Lower leg skin (tissue), 4 donors: Measurements from ENCODE around the gene PRRT1. TPM values are rescaled to one million over a fixed set of nuclear protein-coding genes. Genes with fewer than 3 reads are reported as not detected.

Source experiments
- DNase-seq, 2 donors: peaks; one replicate each; pipeline ENCODE4 v3.0.0-alpha.2; 2019; ENCODE audit warnings: low spot score in 2 of 2
- H3K4me3 ChIP-seq: fragments of 200-600 bp; sonication (generic); 2 replicates; pipeline ENCODE4 v1.5.1; 2017; ENCODE audit warnings: mild to moderate bottlenecking, low read depth; ENCODE audit not compliant: poor library complexity, severe bottlenecking
- POLR2A ChIP-seq, 2 donors: fragments of 450-650 bp; IDR thresholded peaks; one replicate each; pipeline ENCODE4 v1.6.1; 2016 to 2017; ENCODE audit warnings: antibody characterized with exemption in 2 of 2, mild to moderate bottlenecking in 1 of 2, moderate library complexity in 1 of 2
- WGBS, 2 donors: methylation state at CpG; one replicate each; pipeline ENCODE4 v1.1.5; 2018; 5-methylcytosine and 5-hydroxymethylcytosine counted together
- intact Hi-C: fragments of 100-400 bp; cut with DNase I; formaldehyde crosslinking; loops from one replicate; pipeline ENCODE4 v1.15.0; 2023; ENCODE audit warnings: low total_unique reads
- total RNA-seq, 4 donors: library from RNA; depleted of rRNA; stranded (reverse); fragments of >200 nt; gene quantifications; one replicate each; pipeline ENCODE4 v1.1.0, GENCODE V29; 2016
- TF ChIP-seq, protein P1 (sequence below), 3 donors: fragments of 450-650 bp; IDR thresholded peaks; one replicate each; pipeline ENCODE4 v1.5.1; 2016; ENCODE audit warnings: antibody characterized with exemption in 3 of 3, mild to moderate bottlenecking in 3 of 3, moderate library complexity in 2 of 3

The PRRT1 gene
- total RNA-seq, 4 donors from 2014 or later, result 0.56 to 2.6 (median 0.94) TPM

DNA sequence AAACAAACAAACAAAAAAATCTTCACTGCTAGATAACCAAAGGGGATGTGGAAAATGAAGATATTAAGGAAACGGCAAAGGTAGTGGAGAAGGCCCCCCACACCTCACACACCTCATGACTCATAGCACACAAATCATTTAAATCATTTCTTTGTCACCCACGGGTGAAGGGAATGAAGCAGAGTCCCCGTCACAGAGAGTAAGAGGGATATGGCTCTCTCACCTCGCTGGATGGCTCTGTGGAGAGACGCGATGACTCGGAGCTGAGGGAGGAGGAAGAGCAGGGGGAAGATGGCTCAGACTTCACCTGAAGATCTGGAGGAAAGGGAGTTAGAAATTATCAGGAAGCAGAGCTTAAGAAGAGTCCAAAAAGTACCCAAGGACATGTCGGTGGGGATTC, 24.9 kb downstream of the PRRT1 start:
- no peak for DNase-seq
- WGBS, 2 donors, result 50 to 51% methylated on average over 8 of the region's 8 CpGs
- intact Hi-C loops, result loop anchor here (10.0 kb wide), 1 partner anchor 68 kb away; the partner anchor contains the start of genes GPSM3 and PBX2
- no peak overlapping the region for H3K4me3 ChIP-seq
- TF ChIP-seq, protein P1, sequence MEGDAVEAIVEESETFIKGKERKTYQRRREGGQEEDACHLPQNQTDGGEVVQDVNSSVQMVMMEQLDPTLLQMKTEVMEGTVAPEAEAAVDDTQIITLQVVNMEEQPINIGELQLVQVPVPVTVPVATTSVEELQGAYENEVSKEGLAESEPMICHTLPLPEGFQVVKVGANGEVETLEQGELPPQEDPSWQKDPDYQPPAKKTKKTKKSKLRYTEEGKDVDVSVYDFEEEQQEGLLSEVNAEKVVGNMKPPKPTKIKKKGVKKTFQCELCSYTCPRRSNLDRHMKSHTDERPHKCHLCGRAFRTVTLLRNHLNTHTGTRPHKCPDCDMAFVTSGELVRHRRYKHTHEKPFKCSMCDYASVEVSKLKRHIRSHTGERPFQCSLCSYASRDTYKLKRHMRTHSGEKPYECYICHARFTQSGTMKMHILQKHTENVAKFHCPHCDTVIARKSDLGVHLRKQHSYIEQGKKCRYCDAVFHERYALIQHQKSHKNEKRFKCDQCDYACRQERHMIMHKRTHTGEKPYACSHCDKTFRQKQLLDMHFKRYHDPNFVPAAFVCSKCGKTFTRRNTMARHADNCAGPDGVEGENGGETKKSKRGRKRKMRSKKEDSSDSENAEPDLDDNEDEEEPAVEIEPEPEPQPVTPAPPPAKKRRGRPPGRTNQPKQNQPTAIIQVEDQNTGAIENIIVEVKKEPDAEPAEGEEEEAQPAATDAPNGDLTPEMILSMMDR (IDR thresholded peaks at IDR 0.05), result no peak
- no peak for TF ChIP-seq POLR2A (IDR thresholded peaks at IDR 0.05)

DNA sequence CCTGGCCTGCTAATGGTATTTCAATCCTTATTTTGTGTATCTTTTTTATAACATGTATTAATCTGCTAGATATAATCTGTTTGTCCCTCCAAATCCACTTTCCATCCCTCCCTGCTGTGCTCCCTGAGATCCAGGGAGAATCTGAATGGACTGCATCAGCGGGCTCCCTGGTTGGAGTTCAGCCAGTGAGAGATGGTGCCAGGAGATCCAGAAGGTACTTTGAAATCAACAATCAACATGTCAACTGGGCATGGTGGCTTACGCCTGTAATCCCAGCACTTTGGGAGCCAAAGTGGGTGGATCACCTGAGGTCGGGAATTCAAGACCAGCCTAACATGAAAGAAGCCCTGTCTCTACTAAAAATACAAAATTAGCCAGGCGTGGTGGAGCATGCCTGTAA, 28.1 kb downstream of the PRRT1 start:
- H3K4me3 ChIP-seq, result no peak overlapping the region
- 77 to 88% methylated on average over 4 of the region's 4 CpGs for WGBS, 2 donors
- DNase-seq, result no peak
- intact Hi-C loops, result loop anchor here (10.0 kb wide), 1 partner anchor 71 kb away; the partner anchor contains the start of genes GPSM3 and PBX2
- no peak for TF ChIP-seq POLR2A (IDR thresholded peaks at IDR 0.05)
- TF ChIP-seq, protein P1 (IDR thresholded peaks at IDR 0.05), result no peak

DNA sequence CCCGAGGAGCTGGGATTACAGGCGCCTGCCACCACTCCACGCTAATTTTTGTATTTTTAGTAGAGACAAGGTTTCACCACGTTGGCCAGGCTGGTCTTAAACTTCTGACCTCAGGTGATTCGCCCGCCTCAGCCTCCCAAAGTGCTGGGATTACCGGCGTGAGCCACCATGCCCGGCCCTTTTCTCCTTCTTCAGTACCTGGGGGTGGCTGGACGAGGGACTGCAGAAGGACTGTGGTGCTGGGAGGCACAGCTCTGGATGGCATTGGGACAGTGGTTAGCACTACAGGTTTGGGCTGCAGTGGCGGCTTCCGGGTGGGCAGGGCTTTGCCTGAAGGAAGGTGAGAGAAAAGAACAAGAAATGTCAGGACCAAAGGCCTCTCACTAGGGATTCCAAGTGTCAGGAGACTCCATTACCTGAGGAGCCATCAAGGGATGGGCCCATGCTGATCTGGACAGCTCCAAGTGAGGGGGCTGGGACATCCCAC, 31.1 kb downstream of the PRRT1 start:
- TF ChIP-seq POLR2A (IDR thresholded peaks at IDR 0.05), result no peak
- TF ChIP-seq, protein P1 (IDR thresholded peaks at IDR 0.05), result no peak
- no peak for DNase-seq
- intact Hi-C loops, result loop anchor here (10.0 kb wide), 1 partner anchor 74 kb away; the partner anchor contains the start of genes GPSM3 and PBX2
- WGBS, 2 donors, result 94% methylated on average over 12 of the region's 12 CpGs
- H3K4me3 ChIP-seq, result no peak overlapping the region

DNA sequence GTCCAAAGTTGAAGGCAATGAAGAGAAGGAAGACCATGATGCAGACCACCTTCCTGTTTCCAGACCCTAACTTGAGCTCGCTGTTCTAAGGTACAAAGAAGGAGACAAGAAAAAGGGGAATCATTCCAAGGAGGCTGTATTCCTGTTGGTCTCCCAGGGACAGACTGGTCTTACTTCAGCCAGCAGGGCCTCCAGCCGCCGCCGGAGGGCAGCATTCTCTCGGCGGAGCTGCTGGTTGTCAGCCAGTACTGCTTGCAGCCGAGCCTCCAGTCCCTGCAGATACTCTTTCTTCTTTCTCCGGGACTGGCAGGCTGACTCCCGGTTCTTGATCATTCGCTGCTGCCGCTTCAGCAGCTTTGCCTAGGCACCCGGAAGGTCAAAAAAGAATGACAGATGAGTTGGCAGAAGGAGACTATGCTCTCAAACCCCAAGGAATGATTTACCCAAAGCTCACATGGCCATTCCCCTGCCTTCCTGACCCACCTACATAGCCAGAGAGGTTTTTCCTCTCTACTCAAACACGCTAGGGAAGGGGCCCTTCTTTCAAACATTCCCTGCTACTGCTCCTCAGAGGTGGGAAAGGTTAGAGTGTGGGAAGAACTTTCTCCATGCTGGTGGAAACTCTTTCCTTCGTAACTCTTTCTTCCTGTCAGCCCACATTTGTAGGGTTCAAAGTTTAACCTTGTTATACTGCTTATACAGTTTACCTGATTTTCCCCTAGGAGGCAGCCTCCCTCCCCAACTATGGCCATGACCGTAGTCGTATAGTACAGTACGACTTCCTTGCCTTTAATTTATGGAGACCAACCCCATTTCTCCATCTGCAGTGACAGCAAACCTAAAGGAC, 32.7 kb downstream of the PRRT1 start:
- WGBS, 2 donors, result 24% methylated on average over 17 of the region's 17 CpGs
- H3K4me3 ChIP-seq, result no peak overlapping the region
- DNase-seq, result peak; percentile 74 to 96
- intact Hi-C loops, result no loop called here
- no peak for TF ChIP-seq POLR2A (IDR thresholded peaks at IDR 0.05)
- TF ChIP-seq, protein P1 (IDR thresholded peaks at IDR 0.05), result peak in 1 of 3 donors; percentile 84

DNA sequence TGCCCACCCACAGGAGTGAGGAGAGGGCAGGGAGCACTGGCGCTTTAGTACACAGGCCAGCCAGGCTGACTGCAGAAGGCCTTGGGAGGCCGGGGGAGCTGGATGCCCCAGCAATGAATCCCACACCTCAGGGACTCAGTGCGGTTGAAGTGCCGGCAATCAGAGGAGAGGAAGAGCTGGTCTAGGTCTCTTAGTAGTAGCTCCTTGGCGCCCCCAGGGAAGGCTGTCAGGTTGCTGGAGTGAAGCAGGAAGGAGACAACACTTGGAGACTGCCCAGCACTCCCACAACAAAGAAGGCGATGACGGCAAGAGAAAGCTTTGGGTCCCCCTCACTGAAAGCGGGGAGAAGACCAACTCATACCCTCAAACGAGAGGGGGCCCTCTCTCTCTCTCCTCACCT, 34.3 kb downstream of the PRRT1 start:
- intact Hi-C loops, result no loop called here
- H3K4me3 ChIP-seq, result no peak overlapping the region
- DNase-seq, result peak in 1 of 2 donors; percentile 79
- WGBS, 2 donors, result 91 to 92% methylated on average over 9 of the region's 9 CpGs
- no peak for TF ChIP-seq POLR2A (IDR thresholded peaks at IDR 0.05)
- TF ChIP-seq, protein P1 (IDR thresholded peaks at IDR 0.05), result no peak
